Esophagus muscularis mucosa (tissue), 4 donors: ENCODE measurements around the gene CYP2U1. TPM values are rescaled to one million over a fixed set of nuclear protein-coding genes. Genes with fewer than 3 reads are reported as not detected.
"Not testable (repeated sequence)": the region's sequence is repeated elsewhere in the genome, so short reads cannot be mapped to it uniquely, and the experiment has no call there.

Experiments
- DNase-seq: peaks from one replicate; pipeline ENCODE4 v3.0.0-alpha.2; 2017; ENCODE audit errors: extremely low spot score
- H3K27ac ChIP-seq, 4 donors: fragments of 200-600 bp; sonication (generic); replicated peaks in 1 of 4; 1 replicate in 3 of 4; 2 replicates in 1 of 4; pipeline ENCODE4 v1.5.1; 2016 to 2019; ENCODE audit warnings: mild to moderate bottlenecking in 1 of 4
- H3K27me3 ChIP-seq, 4 donors: fragments of 200-600 bp; sonication (generic); one replicate each; pipeline versions ENCODE4 v1.5.1 to v1.6.0; 2016 to 2019
- H3K36me3 ChIP-seq, 4 donors: fragments of 200-600 bp; sonication (generic); one replicate each; pipeline ENCODE4 v1.5.1; 2016 to 2019
- H3K4me1 ChIP-seq, 4 donors: fragments of 200-600 bp; sonication (generic); one replicate each; pipeline ENCODE4 v1.5.1; 2016 to 2019
- H3K4me3 ChIP-seq, 4 donors: fragments of 200-600 bp; sonication (generic); 1 replicate in 2 of 4; 2 replicates in 2 of 4; pipeline ENCODE4 v1.5.1; 2016 to 2019; ENCODE audit warnings: mild to moderate bottlenecking in 4 of 4, moderate library complexity in 1 of 4
- H3K9me3 ChIP-seq, 4 donors: fragments of 200-600 bp; sonication (generic); 1 replicate in 3 of 4; 2 replicates in 1 of 4; pipeline ENCODE4 v1.5.1; 2016 to 2019
- CTCF ChIP-seq, 3 experiments: fragments of 200-600 bp in 2 of 3; fragments of 450-650 bp in 1 of 3; sonication (generic) in 2 of 3; IDR thresholded peaks; one replicate each; pipeline ENCODE4 v1.5.1; 2017 to 2019; ENCODE audit warnings: antibody characterized with exemption in 3 of 3, mild to moderate bottlenecking in 2 of 3, moderate library complexity in 1 of 3
- EP300 ChIP-seq: sonication (generic); formaldehyde crosslinking; IDR thresholded peaks from one replicate; pipeline ENCODE4 v1.6.1; 2017; ENCODE audit warnings: antibody characterized with exemption
- POLR2A ChIP-seq: fragments of 450-650 bp; IDR thresholded peaks from one replicate; pipeline ENCODE4 v1.6.1; 2017; ENCODE audit warnings: antibody characterized with exemption, moderate library complexity, mild to moderate bottlenecking, low read depth
- POLR2AphosphoS5 ChIP-seq, 2 donors: sonication (generic); formaldehyde crosslinking; IDR thresholded peaks; one replicate each; pipeline ENCODE4 v1.6.1; 2017; ENCODE audit warnings: antibody characterized with exemption in 2 of 2
- WGBS: methylation state at CpG from one replicate; pipeline ENCODE4 v1.1.5; 2018; 5-methylcytosine and 5-hydroxymethylcytosine counted together
- intact Hi-C: fragments of 100-400 bp; cut with DNase I; formaldehyde crosslinking; loops from one replicate; pipeline ENCODE4 v1.15.1; 2023
- total RNA-seq, 4 donors: library from RNA; depleted of rRNA; stranded (reverse); fragments of >200 nt; gene quantifications; one replicate each; pipeline versions ENCODE4 v1.1.0 to v1.2.1, GENCODE V29; 2016

Gene CYP2U1
- total RNA-seq, 4 donors from 2014 or later, result 17.7 to 36.6 (median 22.9) TPM

GRCh38 chr4:107951551-107951950 is 20.2 kb downstream of the CYP2U1 start:
- Histone ChIP-seq H3K4me3 (no peak overlapping the region), H3K4me1 (no peaks in the 10 kb centered on the region), H3K27ac (no peak overlapping the region), H3K27me3 (no peaks in the 10 kb centered on the region), H3K9me3 (peaks cover 0 to 9% (median 5%) of the 10 kb centered on the region in 4 donors), H3K36me3 (peaks cover 20 to 69% (median 49%) of the 10 kb centered on the region in 4 donors)
- no peak for DNase-seq
- TF ChIP-seq EP300 (no peak), CTCF (IDR thresholded peaks at IDR 0.05) (no peak), POLR2AphosphoS5 (IDR thresholded peaks at IDR 0.05) (no peak), POLR2A (no peak)
- intact Hi-C loops, result no loop called here

- intact Hi-C loops, result no loop called here
Observed at GRCh38 chr4:107956011-107956410, 24.7 kb downstream of the CYP2U1 start.

GRCh38 chr4:107966903-107967302 is 35.6 kb downstream of the CYP2U1 start:
- H3K27ac ChIP-seq, result no peak overlapping the region
- 84% methylated on average over 4 of the region's 4 CpGs for WGBS
- intact Hi-C loops, result no loop called here

More at GRCh38 chr4:107956011-107956410, 24.7 kb downstream of the CYP2U1 start:
- Histone ChIP-seq H3K4me1 (no peaks in the 10 kb centered on the region), H3K27me3 (no peaks in the 10 kb centered on the region), H3K36me3 (peaks cover 4 to 24% (median 9%) of the 10 kb centered on the region in 4 donors), H3K4me3 (no peak overlapping the region), H3K27ac (no peak overlapping the region), H3K9me3 (peaks cover 0 to 17% (median 13%) of the 10 kb centered on the region in 4 donors)
- WGBS, result 95% methylated on average over 1 of the region's 1 CpG
- no peak for DNase-seq
- TF ChIP-seq EP300 (no peak), POLR2AphosphoS5 (IDR thresholded peaks at IDR 0.05) (no peak), CTCF (IDR thresholded peaks at IDR 0.05) (no peak), POLR2A (no peak)

GRCh38 chr4:107967519-107967918 is 36.2 kb downstream of the CYP2U1 start:
- H3K4me3 ChIP-seq, H3K36me3 ChIP-seq, H3K27ac ChIP-seq, H3K27me3 ChIP-seq, DNase-seq, intact Hi-C loops, H3K4me1 ChIP-seq, H3K9me3 ChIP-seq: not testable (repeated sequence)

More at GRCh38 chr4:107966903-107967302, 35.6 kb downstream of the CYP2U1 start:
- Histone ChIP-seq H3K36me3 (no peaks in the 10 kb centered on the region), H3K9me3 (no peaks in the 10 kb centered on the region), H3K27me3 (no peaks in the 10 kb centered on the region), H3K4me3 (no peak overlapping the region), H3K4me1 (no peaks in the 10 kb centered on the region)
- no peak for DNase-seq
- TF ChIP-seq EP300 (no peak), POLR2A (no peak), CTCF (IDR thresholded peaks at IDR 0.05) (no peak), POLR2AphosphoS5 (IDR thresholded peaks at IDR 0.05) (no peak)

- H3K4me3 ChIP-seq, H3K9me3 ChIP-seq, H3K27me3 ChIP-seq, intact Hi-C loops, H3K36me3 ChIP-seq, DNase-seq, H3K27ac ChIP-seq, H3K4me1 ChIP-seq: not testable (repeated sequence)
- 97% methylated on average over 1 of the region's 1 CpG for WGBS
Observed at GRCh38 chr4:107967921-107968320, 36.6 kb downstream of the CYP2U1 start.

- 91% methylated on average over 12 of the region's 12 CpGs for WGBS
- Histone ChIP-seq H3K4me1 (no peaks in the 10 kb centered on the region), H3K9me3 (no peaks in the 10 kb centered on the region), H3K4me3 (no peak overlapping the region), H3K36me3 (no peaks in the 10 kb centered on the region), H3K27me3 (no peaks in the 10 kb centered on the region), H3K27ac (no peak overlapping the region)
- intact Hi-C loops, result no loop called here
- no peak for DNase-seq
- TF ChIP-seq POLR2AphosphoS5 (IDR thresholded peaks at IDR 0.05) (no peak), POLR2A (no peak), CTCF (IDR thresholded peaks at IDR 0.05) (no peak), EP300 (no peak)
Observed at GRCh38 chr4:107970063-107970798, 38.9 kb downstream of the CYP2U1 start.
